K562 (cell line): ENCODE data around the gene KRT5. TPM values are rescaled to one million over a fixed set of nuclear protein-coding genes. Genes with fewer than 3 reads are reported as not detected.

Experiments used
- KLF16 ChIP-seq: IDR thresholded peaks from 2 replicates; pipeline ENCODE4 v1.6.1; 2016; ENCODE audit warnings: antibody characterized with exemption
- MCM5 ChIP-seq: fragments of 450-650 bp; IDR thresholded peaks from 2 replicates; pipeline ENCODE4 v1.6.1; 2016; ENCODE audit warnings: low read depth
- PATZ1 ChIP-seq: fragments of 250-450 bp; sonication (Bioruptor Pico); IDR thresholded peaks from 2 replicates; pipeline ENCODE4 v1.5.0; 2020; ENCODE audit warnings: mild to moderate bottlenecking, borderline replicate concordance
- RAD21 ChIP-seq, 2 experiments: fragments of 250-450 bp in 1 of 2; fragments of 450-650 bp in 1 of 2; sonication (Bioruptor Pico) in 1 of 2; formaldehyde crosslinking in 1 of 2; IDR thresholded peaks in 1 of 2; conservative IDR thresholded peaks in 1 of 2; 2 replicates each; pipeline versions ENCODE4 v1.4.0 to v1.8.0; 2020 to 2022; ENCODE audit warnings: mild to moderate bottlenecking in 2 of 2, moderate library complexity in 1 of 2
- ZNF124 ChIP-seq: sonication (generic); formaldehyde crosslinking; IDR thresholded peaks from 2 replicates; pipeline ENCODE4 v1.8.1; 2022; ENCODE audit warnings: missing genetic modification reagents
- polyA plus RNA-seq, 8 experiments: library from polyadenylated mRNA; depleted of rRNA in 4 of 8; stranded (reverse) in 5 of 8; unstranded in 3 of 8; fragments of >200 nt; fragmentation: Nextera tagmentation in 2 of 8; fragmentation: Illumina TruSeq in 1 of 8; extraction: Ambion mirVana in 2 of 8; extraction: Trizol in 1 of 8; gene quantifications; 2 replicates each; pipeline versions ENCODE4 v1.2.1 to v1.2.3, GENCODE V29; 2011 to 2014; ENCODE audit warnings: inconsistent platforms in 1 of 8, missing spikeins in 1 of 8
- total RNA-seq, 7 experiments: library from RNA; depleted of rRNA in 6 of 7; stranded (reverse); fragments of >200 nt in 6 of 7; fragmentation: Illumina TruSeq in 2 of 7; extraction: Trizol in 2 of 7; gene quantifications; 2 replicates each; pipeline versions ENCODE4 v1.2.1 to v1.2.3, GENCODE V29; 2011 to 2021; ENCODE audit warnings: low replicate concordance in 1 of 7
- TF ChIP-seq, protein P1 (sequence below), 2 experiments: fragments of 450-650 bp; IDR thresholded peaks; 2 replicates each; pipeline ENCODE4 v1.6.1; 2016; ENCODE audit warnings: mild to moderate bottlenecking in 2 of 2, borderline replicate concordance in 1 of 2, low read depth in 1 of 2, moderate library complexity in 1 of 2
- TF ChIP-seq, protein P2 (sequence below), 3 experiments: IDR thresholded peaks in 2 of 3; conservative IDR thresholded peaks in 1 of 3; 2 replicates each; pipeline ENCODE4 v1.5.1; 2011 to 2012; ENCODE audit warnings: low read length in 3 of 3, mild to moderate bottlenecking in 3 of 3, control low read depth in 2 of 3, improper control_type of control experiment in 1 of 3, inconsistent platforms in 1 of 3, low read depth in 1 of 3, mixed read lengths in 1 of 3, moderate library complexity in 1 of 3; ENCODE audit not compliant: insufficient read depth in 2 of 3

Gene KRT5
- total and polyA plus RNA-seq, 9 of the 15 experiments (the other 6 are each of a cell fraction or from before 2014, with no cell fraction given), result 0.32 TPM; not detected in 8

GRCh38 chr12:52540531-52540930 is 20.3 kb upstream of the KRT5 start (continued):
- TF ChIP-seq, protein P1, sequence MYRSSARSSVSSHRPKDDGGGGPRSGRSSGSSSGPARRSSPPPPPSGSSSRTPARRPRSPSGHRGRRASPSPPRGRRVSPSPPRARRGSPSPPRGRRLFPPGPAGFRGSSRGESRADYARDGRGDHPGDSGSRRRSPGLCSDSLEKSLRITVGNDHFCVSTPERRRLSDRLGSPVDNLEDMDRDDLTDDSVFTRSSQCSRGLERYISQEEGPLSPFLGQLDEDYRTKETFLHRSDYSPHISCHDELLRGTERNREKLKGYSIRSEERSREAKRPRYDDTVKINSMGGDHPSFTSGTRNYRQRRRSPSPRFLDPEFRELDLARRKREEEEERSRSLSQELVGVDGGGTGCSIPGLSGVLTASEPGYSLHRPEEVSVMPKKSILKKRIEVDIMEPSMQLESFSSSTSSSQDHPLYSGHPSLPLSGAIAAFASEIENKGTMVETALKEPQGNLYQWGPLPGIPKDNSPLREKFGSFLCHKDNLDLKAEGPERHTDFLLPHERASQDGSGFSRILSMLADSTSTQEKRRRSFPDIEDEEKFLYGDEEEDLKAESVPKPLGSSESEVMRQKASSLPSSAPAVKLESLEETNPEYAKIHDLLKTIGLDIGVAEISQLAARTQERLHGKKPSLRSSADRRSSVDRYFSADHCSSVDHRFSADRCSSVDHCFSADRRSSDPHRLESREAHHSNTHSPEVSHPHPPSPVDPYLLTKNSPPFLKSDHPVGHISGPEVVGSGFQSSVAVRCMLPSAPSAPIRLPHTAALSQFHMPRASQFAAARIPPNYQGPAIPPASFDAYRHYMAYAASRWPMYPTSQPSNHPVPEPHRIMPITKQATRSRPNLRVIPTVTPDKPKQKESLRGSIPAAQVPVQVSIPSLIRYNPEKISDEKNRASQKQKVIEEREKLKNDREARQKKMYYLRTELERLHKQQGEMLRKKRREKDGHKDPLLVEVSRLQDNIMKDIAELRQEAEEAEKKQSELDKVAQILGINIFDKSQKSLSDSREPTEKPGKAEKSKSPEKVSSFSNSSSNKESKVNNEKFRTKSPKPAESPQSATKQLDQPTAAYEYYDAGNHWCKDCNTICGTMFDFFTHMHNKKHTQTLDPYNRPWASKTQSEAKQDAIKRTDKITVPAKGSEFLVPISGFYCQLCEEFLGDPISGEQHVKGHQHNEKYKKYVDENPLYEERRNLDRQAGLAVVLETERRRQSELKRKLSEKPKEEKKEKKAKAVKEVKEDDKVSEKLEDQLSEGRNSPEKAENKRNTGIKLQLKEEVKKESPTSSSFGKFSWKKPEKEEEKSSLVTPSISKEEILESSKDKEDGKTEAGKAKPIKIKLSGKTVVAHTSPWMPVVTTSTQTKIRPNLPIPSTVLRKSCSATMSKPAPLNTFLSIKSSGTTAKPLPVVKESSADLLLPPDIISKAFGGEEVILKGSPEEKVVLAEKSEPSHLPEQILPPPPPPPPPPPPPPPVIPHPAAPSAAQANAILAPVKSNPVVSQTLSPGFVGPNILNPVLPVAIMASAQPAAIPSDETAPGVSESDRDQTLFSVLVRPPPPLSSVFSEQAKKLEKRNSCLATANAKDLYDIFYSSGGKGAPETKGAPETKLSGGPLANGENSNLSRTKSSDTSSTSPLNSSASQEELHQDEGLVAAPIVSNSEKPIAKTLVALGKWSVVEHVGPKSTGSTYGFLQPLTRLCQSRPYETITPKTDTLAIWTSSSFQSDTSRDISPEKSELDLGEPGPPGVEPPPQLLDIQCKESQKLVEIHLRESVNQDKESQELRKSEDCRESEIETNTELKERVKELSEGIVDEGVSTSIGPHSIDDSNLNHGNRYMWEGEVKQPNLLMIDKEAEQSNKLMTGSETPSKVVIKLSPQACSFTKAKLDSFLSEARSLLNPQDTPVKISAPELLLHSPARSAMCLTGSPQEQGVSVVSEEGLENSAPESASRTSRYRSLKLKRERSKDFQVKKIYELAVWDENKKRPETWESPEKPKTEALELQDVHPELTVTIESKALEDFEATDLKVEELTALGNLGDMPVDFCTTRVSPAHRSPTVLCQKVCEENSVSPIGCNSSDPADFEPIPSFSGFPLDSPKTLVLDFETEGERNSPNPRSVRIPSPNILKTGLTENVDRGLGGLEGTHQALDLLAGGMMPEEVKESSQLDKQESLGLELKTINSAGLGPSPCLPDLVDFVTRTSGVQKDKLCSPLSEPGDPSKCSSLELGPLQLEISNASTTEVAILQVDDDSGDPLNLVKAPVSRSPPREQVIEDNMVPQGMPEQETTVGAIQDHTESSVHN (IDR thresholded peaks at IDR 0.05; ENCODE audit: borderline replicate concordance in 1 of 2, low read depth in 1 of 2), result no peak
- TF ChIP-seq, protein P2, sequence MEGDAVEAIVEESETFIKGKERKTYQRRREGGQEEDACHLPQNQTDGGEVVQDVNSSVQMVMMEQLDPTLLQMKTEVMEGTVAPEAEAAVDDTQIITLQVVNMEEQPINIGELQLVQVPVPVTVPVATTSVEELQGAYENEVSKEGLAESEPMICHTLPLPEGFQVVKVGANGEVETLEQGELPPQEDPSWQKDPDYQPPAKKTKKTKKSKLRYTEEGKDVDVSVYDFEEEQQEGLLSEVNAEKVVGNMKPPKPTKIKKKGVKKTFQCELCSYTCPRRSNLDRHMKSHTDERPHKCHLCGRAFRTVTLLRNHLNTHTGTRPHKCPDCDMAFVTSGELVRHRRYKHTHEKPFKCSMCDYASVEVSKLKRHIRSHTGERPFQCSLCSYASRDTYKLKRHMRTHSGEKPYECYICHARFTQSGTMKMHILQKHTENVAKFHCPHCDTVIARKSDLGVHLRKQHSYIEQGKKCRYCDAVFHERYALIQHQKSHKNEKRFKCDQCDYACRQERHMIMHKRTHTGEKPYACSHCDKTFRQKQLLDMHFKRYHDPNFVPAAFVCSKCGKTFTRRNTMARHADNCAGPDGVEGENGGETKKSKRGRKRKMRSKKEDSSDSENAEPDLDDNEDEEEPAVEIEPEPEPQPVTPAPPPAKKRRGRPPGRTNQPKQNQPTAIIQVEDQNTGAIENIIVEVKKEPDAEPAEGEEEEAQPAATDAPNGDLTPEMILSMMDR (IDR thresholded peaks at IDR 0.05 in 2 of 3, conservative IDR thresholded peaks at IDR 0.05 in 1 of 3; ENCODE audit: insufficient read depth in 2 of 3, low read depth in 1 of 3, low read length in 3 of 3), result no peak
- no peak for TF ChIP-seq KLF16
- TF ChIP-seq MCM5, result no peak
- TF ChIP-seq RAD21 (CRISPR knock-in tag; conservative IDR thresholded peaks at IDR 0.05 in 1 of 2, IDR thresholded peaks at IDR 0.05 in 1 of 2), result no peak
- TF ChIP-seq ZNF124 (CRISPR knock-in tag), result no peak
- TF ChIP-seq PATZ1 (CRISPR knock-in tag), result no peak
